IMR-90 (cell line): ENCODE results near the gene PIGN. TPM values are rescaled to one million over a fixed set of nuclear protein-coding genes. Genes with fewer than 3 reads are reported as not detected.

Experiments used
- ATAC-seq: fragments of 200-7000 bp; cut with Tn5 transposase; 2 replicates; pipeline ENCODE4 v1.9.1; 2020; ENCODE audit warnings: low read depth, mild to moderate bottlenecking, moderate library complexity
- BruUV-seq: library from RNA; stranded (reverse); fragments of 400-500 nt; replicated peaks from 2 replicates; lab custom pipeline; 2021; lab: Mats Ljungman, UMichigan
- CTCF ChIA-PET: fragments of 300-600 bp; formaldehyde crosslinking; extraction: SDS; loops from one replicate; lab custom pipeline; 2021; ENCODE audit warnings: antibody characterized with exemption; lab: Yijun Ruan, JAX
- POLR2A ChIA-PET: fragments of 300-600 bp; sonication (Branson Sonifier 250); formaldehyde crosslinking; loops from one replicate; lab custom pipeline; 2022; ENCODE audit warnings: antibody characterized with exemption; ENCODE audit not compliant: unreplicated experiment; lab: Charles Lee
- DNase-seq: peaks from one replicate; pipeline ENCODE4 v3.0.0; 2013
- H2AFZ ChIP-seq: replicated peaks from 2 replicates; pipeline ENCODE3; 2013; ENCODE audit warnings: low read length, mild to moderate bottlenecking; ENCODE audit not compliant: poor library complexity
- H2AK5ac ChIP-seq: 2 replicates; pipeline ENCODE4 v1.6.1; 2013; ENCODE audit warnings: low read depth, low read length, inconsistent platforms
- H2AK9ac ChIP-seq: replicated peaks from 2 replicates; pipeline ENCODE3; 2013; ENCODE audit warnings: mild to moderate bottlenecking, low read depth, low read length, moderate library complexity; ENCODE audit not compliant: poor library complexity
- H2BK120ac ChIP-seq: 2 replicates; pipeline ENCODE4 v1.6.1; 2013; ENCODE audit warnings: low read depth, low read length, inconsistent platforms
- H2BK15ac ChIP-seq: 3 replicates; pipeline ENCODE4 v1.6.1; 2013; ENCODE audit warnings: low read depth, low read length, inconsistent platforms
- H2BK20ac ChIP-seq: 2 replicates; pipeline ENCODE4 v1.6.1; 2013; ENCODE audit warnings: low read depth, mild to moderate bottlenecking, inconsistent platforms, low read length, moderate library complexity
- H2BK5ac ChIP-seq: 2 replicates; pipeline ENCODE4 v1.6.1; 2013; ENCODE audit warnings: mild to moderate bottlenecking, low read depth, low read length, inconsistent platforms; ENCODE audit not compliant: poor library complexity, severe bottlenecking
- H3K14ac ChIP-seq: replicated peaks from 2 replicates; pipeline ENCODE4 v1.6.1; 2013; ENCODE audit warnings: low read depth, low read length, inconsistent platforms
- H3K18ac ChIP-seq: 2 replicates; pipeline ENCODE4 v1.6.1; 2013; ENCODE audit warnings: low read depth, low read length, control low read depth
- H3K23ac ChIP-seq: 2 replicates; pipeline ENCODE4 v1.6.1; 2013; ENCODE audit warnings: low read depth, low read length, inconsistent platforms
- H3K27ac ChIP-seq: 2 replicates; pipeline ENCODE4 v1.5.1; 2013; ENCODE audit warnings: mild to moderate bottlenecking, control low read depth, low read length; ENCODE audit not compliant: insufficient read depth
- H3K27me3 ChIP-seq: 2 replicates; pipeline ENCODE4 v1.6.1; 2013; ENCODE audit warnings: low read length; ENCODE audit not compliant: control insufficient read depth, insufficient read depth
- H3K36me3 ChIP-seq: 2 replicates; pipeline ENCODE4 v1.6.1; 2013; ENCODE audit warnings: low read length, mixed read lengths; ENCODE audit not compliant: control insufficient read depth, insufficient read depth
- H3K4ac ChIP-seq: 2 replicates; pipeline ENCODE4 v1.6.1; 2013; ENCODE audit warnings: low read depth, low read length, inconsistent platforms
- H3K4me1 ChIP-seq: 2 replicates; pipeline ENCODE4 v1.6.1; 2013; ENCODE audit warnings: low read length, mixed read lengths; ENCODE audit not compliant: control insufficient read depth, insufficient read depth
- H3K4me2 ChIP-seq: 2 replicates; pipeline ENCODE4 v1.6.1; 2013; ENCODE audit warnings: low read depth, mild to moderate bottlenecking, control low read depth, low read length, moderate library complexity
- H3K4me3 ChIP-seq: 2 replicates; pipeline ENCODE4 v1.5.1; 2013; ENCODE audit warnings: low read depth, mild to moderate bottlenecking, control low read depth, low read length, moderate library complexity; ENCODE audit not compliant: insufficient read depth
- H3K56ac ChIP-seq: 2 replicates; pipeline ENCODE4 v1.6.1; 2013; ENCODE audit warnings: low read length, inconsistent platforms; ENCODE audit not compliant: insufficient read depth; ENCODE audit errors: extremely low read depth
- H3K79me1 ChIP-seq, 2 experiments: 2 replicates each; pipeline ENCODE4 v1.6.1; 2013; ENCODE audit warnings: low read length in 2 of 2, inconsistent platforms in 1 of 2, low read depth in 1 of 2
- H3K9ac ChIP-seq: 2 replicates; pipeline ENCODE4 v1.6.1; 2013; ENCODE audit warnings: low read depth, low read length, control low read depth
- H3K9me1 ChIP-seq: 2 replicates; pipeline ENCODE4 v1.6.1; 2013; ENCODE audit warnings: low read length, inconsistent platforms; ENCODE audit not compliant: insufficient read depth
- H3K9me3 ChIP-seq: 2 replicates; pipeline ENCODE4 v1.6.1; 2013; ENCODE audit warnings: low read length; ENCODE audit not compliant: control insufficient read depth, insufficient read depth
- H4K20me1 ChIP-seq: 2 replicates; pipeline ENCODE4 v1.6.1; 2013; ENCODE audit warnings: low read length, inconsistent platforms; ENCODE audit not compliant: insufficient read depth
- H4K5ac ChIP-seq: 2 replicates; pipeline ENCODE4 v1.6.1; 2013; ENCODE audit warnings: mild to moderate bottlenecking, low read depth, low read length, control low read depth
- H4K8ac ChIP-seq, 2 experiments: 2 replicates each; pipeline ENCODE4 v1.6.1; 2013; ENCODE audit warnings: low read depth in 2 of 2, low read length in 2 of 2, control low read depth in 1 of 2, inconsistent platforms in 1 of 2
- H4K91ac ChIP-seq: 2 replicates; pipeline ENCODE4 v1.6.1; 2013; ENCODE audit warnings: low read depth, low read length, inconsistent platforms; ENCODE audit not compliant: insufficient read depth
- CHD1 ChIP-seq: IDR thresholded peaks from 2 replicates; pipeline ENCODE4 v1.6.1; 2012; ENCODE audit warnings: low read depth, low read length, improper control_type of control experiment
- MAZ ChIP-seq: IDR thresholded peaks from 2 replicates; pipeline ENCODE4 v1.6.1; 2012; ENCODE audit warnings: low read depth, mild to moderate bottlenecking, low read length, improper control_type of control experiment, moderate library complexity, borderline replicate concordance
- NFE2L2 ChIP-seq: fragments of 150-350 bp; IDR thresholded peaks from 2 replicates; pipeline ENCODE4 v1.6.1; 2016; ENCODE audit warnings: low read depth, mild to moderate bottlenecking, low read length
- RAD21 ChIP-seq: IDR thresholded peaks from 2 replicates; pipeline ENCODE4 v1.6.1; 2012; ENCODE audit warnings: low read length, improper control_type of control experiment
- RCOR1 ChIP-seq: IDR thresholded peaks from 2 replicates; pipeline ENCODE4 v1.6.1; 2012; ENCODE audit warnings: mild to moderate bottlenecking, low read length, improper control_type of control experiment; ENCODE audit not compliant: insufficient replicate concordance
- RFX5 ChIP-seq: IDR thresholded peaks from 2 replicates; pipeline ENCODE4 v1.8.0; 2012; ENCODE audit warnings: low read depth, mild to moderate bottlenecking, low read length, moderate library complexity
- SMC3 ChIP-seq: fragments of 150-350 bp; IDR thresholded peaks from 2 replicates; pipeline ENCODE4 v1.6.1; 2016; ENCODE audit warnings: low read depth, mild to moderate bottlenecking, antibody characterized with exemption, low read length, moderate library complexity
- whole genome bisulfite sequencing, 2 experiments: methylation state at CpG; one replicate each; pipeline versions ENCODE4 v1.1.5 to v1.1.7; 2013; ENCODE audit warnings: missing lambda C conversion rate in 2 of 2; ENCODE audit not compliant: insufficient read length in 1 of 2; ENCODE audit errors: extremely low coverage in 2 of 2; 5-methylcytosine and 5-hydroxymethylcytosine counted together
- dilution Hi-C: fragments of 300-500 bp; cut with HindIII; formaldehyde crosslinking; loops from one replicate; pipeline ENCODE4 v1.14.3; 2018; ENCODE audit warnings: low sequenced_read_pairs; ENCODE audit not compliant: unreplicated experiment
- in situ Hi-C: fragments of 300-500 bp; cut with MboI; formaldehyde crosslinking; loops from 3 replicates; pipeline ENCODE4 v1.14.3; 2019; ENCODE audit warnings: low sequenced_read_pairs, inconsistent platforms, mixed read lengths
- intact Hi-C: fragments of 100-400 bp; cut with micrococcal nuclease; formaldehyde crosslinking; loops from 2 replicates; pipeline ENCODE4 v1.10.0; 2022
- polyA plus RNA-seq, 3 experiments: library from polyadenylated mRNA; depleted of rRNA; stranded (reverse); fragments of >200 nt; gene quantifications; 2 replicates each; pipeline ENCODE4 v1.2.3, GENCODE V29; 2012; ENCODE audit warnings: low replicate concordance in 1 of 3
- total RNA-seq: library from RNA; depleted of rRNA; stranded (reverse); fragments of >200 nt; gene quantifications from 2 replicates; pipeline ENCODE4 v1.2.3, GENCODE V29; 2012
- TF ChIP-seq, protein P1 (sequence below): fragments of 150-350 bp; IDR thresholded peaks from 2 replicates; pipeline ENCODE4 v1.6.1; 2016; ENCODE audit warnings: low read depth, mild to moderate bottlenecking, low read length, moderate library complexity, borderline replicate concordance
- TF ChIP-seq, protein P2 (sequence below): conservative IDR thresholded peaks from 2 replicates; pipeline ENCODE4 v1.5.1; 2012; ENCODE audit warnings: mild to moderate bottlenecking, low read depth, low read length, improper control_type of control experiment

The PIGN gene
- total and polyA plus RNA-seq, 2 of the 4 experiments (the other 2 are of a cell fraction): 9.0 to 17.9 TPM

DNA sequence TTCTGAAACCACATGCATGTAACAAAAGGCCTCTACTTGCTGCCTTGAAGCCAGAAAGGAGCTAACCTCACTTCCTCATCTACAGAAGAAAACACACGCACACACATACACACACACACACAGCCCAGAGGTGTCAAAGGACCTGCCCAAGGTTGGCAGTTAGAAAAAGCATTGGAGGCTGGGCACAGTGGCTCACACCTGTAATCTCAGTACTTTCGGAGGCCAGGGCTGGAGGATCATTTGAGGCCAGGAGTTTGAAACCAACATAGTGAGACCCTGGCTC is 168.2 kb downstream of the PIGN start:
- Histone ChIP-seq H4K8ac (peak overlapping the region; percentile 36 to 75), H2AK9ac (no peak overlapping the region), H3K18ac (peak overlapping the region; percentile 14), H3K23ac (no peak overlapping the region), H2BK20ac (peak overlapping the region; percentile 75; the same call in 1 of the 2 replicates), H3K79me1 (no peaks in the 10 kb centered on the region), H4K91ac (peak overlapping the region; percentile 18), H3K36me3 (no peaks in the 10 kb centered on the region), H3K27ac (peak overlapping the region; percentile 46; the same call in 1 of the 2 replicates), H3K9me3 (no peaks in the 10 kb centered on the region), H3K9me1 (peaks cover 8% of the 10 kb centered on the region), H2AFZ (no peak overlapping the region), H3K4ac (peak overlapping the region; percentile 35; the same call in 1 of the 2 replicates), H3K4me3 (no peak overlapping the region), H3K56ac (no peak overlapping the region), H4K20me1 (no peaks in the 10 kb centered on the region), H3K4me1 (peaks cover 10% of the 10 kb centered on the region), H2BK120ac (peak overlapping the region; percentile 46), H3K4me2 (no peak overlapping the region), H3K14ac (peak overlapping the region; percentile 40), H2BK5ac (peak overlapping the region; percentile 2), H2AK5ac (peak overlapping the region; percentile 78; the same call in 1 of the 2 replicates), H4K5ac (peak overlapping the region; percentile 3), H3K9ac (no peak overlapping the region), H3K27me3 (no peaks in the 10 kb centered on the region), H2BK15ac (peak overlapping the region; percentile 78; the same call in 1 of the 3 replicates)
- no TSS peak for BruUV-seq
- DNase-seq (no peak), ATAC-seq (no peak)
- intact Hi-C loops: no loop called here
- ChIA-PET POLR2A (no interaction called here), CTCF (interaction anchor here (0.9 kb wide), 1 partner anchor 112 kb away, joined by 3 read pairs; no protein-coding TSS in a partner anchor)
- dilution Hi-C loops: no loop called here
- TF ChIP-seq, protein P1, sequence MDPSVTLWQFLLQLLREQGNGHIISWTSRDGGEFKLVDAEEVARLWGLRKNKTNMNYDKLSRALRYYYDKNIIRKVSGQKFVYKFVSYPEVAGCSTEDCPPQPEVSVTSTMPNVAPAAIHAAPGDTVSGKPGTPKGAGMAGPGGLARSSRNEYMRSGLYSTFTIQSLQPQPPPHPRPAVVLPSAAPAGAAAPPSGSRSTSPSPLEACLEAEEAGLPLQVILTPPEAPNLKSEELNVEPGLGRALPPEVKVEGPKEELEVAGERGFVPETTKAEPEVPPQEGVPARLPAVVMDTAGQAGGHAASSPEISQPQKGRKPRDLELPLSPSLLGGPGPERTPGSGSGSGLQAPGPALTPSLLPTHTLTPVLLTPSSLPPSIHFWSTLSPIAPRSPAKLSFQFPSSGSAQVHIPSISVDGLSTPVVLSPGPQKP: no peak
- no peak for TF ChIP-seq MAZ
- TF ChIP-seq RCOR1: no peak
- no peak for TF ChIP-seq RAD21
- TF ChIP-seq NFE2L2: no peak
- TF ChIP-seq, protein P2, sequence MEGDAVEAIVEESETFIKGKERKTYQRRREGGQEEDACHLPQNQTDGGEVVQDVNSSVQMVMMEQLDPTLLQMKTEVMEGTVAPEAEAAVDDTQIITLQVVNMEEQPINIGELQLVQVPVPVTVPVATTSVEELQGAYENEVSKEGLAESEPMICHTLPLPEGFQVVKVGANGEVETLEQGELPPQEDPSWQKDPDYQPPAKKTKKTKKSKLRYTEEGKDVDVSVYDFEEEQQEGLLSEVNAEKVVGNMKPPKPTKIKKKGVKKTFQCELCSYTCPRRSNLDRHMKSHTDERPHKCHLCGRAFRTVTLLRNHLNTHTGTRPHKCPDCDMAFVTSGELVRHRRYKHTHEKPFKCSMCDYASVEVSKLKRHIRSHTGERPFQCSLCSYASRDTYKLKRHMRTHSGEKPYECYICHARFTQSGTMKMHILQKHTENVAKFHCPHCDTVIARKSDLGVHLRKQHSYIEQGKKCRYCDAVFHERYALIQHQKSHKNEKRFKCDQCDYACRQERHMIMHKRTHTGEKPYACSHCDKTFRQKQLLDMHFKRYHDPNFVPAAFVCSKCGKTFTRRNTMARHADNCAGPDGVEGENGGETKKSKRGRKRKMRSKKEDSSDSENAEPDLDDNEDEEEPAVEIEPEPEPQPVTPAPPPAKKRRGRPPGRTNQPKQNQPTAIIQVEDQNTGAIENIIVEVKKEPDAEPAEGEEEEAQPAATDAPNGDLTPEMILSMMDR: no peak
- TF ChIP-seq SMC3: no peak
- no peak for TF ChIP-seq CHD1
- TF ChIP-seq RFX5: no peak
- 100% methylated on average over 1 of the region's 2 CpGs; no CpG with 5 or more reads in 1 of the 2 experiments for WGBS, 2 experiments
- in situ Hi-C loops: no loop called here
